PC-3 (cell line): ENCODE data around the gene NUDT4B.
"Not testable (repeated sequence)": the region's sequence is repeated elsewhere in the genome, so short reads cannot be mapped to it uniquely, and the experiment has no call there.

Experiments
- EZH2 ChIP-seq: fragments of 300-600 bp; sonication (generic); IDR thresholded peaks from one replicate; pipeline ENCODE4 v1.6.1; 2017; ENCODE audit warnings: antibody characterized with exemption, mild to moderate bottlenecking, low read length; ENCODE audit not compliant: unreplicated experiment
- TF ChIP-seq, protein P1 (sequence below): fragments of 300-600 bp; sonication (generic); conservative IDR thresholded peaks from 2 replicates; pipeline ENCODE4 v1.5.1; 2017; ENCODE audit warnings: antibody characterized with exemption, low read depth, mild to moderate bottlenecking, low read length

DNA sequence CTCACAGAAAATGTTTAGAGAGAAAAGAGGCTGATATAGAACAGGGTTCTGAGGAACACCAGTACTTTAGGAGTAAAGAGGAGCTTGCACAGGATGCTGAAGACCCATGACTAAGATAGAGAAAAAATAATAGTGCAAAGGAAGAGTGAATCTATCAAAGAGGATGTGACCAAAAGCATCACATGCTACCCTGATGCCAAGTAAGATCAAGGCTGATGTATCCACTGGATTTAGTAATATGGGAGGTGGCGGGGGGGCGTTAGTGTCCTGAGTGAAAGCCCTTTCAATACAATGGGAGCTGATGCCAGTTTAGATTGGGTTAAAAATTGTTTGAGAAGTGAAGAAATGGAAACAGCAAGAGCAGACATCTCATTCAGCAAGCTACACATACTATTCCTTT is 11.2 kb downstream of the NUDT4B start:
- TF ChIP-seq, protein P1, sequence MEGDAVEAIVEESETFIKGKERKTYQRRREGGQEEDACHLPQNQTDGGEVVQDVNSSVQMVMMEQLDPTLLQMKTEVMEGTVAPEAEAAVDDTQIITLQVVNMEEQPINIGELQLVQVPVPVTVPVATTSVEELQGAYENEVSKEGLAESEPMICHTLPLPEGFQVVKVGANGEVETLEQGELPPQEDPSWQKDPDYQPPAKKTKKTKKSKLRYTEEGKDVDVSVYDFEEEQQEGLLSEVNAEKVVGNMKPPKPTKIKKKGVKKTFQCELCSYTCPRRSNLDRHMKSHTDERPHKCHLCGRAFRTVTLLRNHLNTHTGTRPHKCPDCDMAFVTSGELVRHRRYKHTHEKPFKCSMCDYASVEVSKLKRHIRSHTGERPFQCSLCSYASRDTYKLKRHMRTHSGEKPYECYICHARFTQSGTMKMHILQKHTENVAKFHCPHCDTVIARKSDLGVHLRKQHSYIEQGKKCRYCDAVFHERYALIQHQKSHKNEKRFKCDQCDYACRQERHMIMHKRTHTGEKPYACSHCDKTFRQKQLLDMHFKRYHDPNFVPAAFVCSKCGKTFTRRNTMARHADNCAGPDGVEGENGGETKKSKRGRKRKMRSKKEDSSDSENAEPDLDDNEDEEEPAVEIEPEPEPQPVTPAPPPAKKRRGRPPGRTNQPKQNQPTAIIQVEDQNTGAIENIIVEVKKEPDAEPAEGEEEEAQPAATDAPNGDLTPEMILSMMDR: not testable (repeated sequence)
- not testable (repeated sequence) for TF ChIP-seq EZH2
